GM13977 (cell line): ENCODE data around the gene LRRC74B.

Experiments
- DNase-seq: peaks from one replicate; pipeline ENCODE4 v3.0.0; 2012; ENCODE audit warnings: low spot score
- in situ Hi-C: fragments of 300-500 bp; cut with MboI; formaldehyde crosslinking; loops from one replicate; pipeline ENCODE4 v1.12.0; 2022; ENCODE audit warnings: low sequenced_read_pairs, low pct_unique_long_range_greater_than_20kb, mixed read lengths, inconsistent platforms; ENCODE audit not compliant: unreplicated experiment
- TF ChIP-seq, protein P1 (sequence below): IDR thresholded peaks from 2 replicates; pipeline ENCODE4 v1.5.1; 2012; ENCODE audit warnings: mild to moderate bottlenecking, control low read depth; ENCODE audit not compliant: insufficient read depth; ENCODE audit errors: extremely low read depth, missing control alignments

The LRRC74B gene

DNA sequence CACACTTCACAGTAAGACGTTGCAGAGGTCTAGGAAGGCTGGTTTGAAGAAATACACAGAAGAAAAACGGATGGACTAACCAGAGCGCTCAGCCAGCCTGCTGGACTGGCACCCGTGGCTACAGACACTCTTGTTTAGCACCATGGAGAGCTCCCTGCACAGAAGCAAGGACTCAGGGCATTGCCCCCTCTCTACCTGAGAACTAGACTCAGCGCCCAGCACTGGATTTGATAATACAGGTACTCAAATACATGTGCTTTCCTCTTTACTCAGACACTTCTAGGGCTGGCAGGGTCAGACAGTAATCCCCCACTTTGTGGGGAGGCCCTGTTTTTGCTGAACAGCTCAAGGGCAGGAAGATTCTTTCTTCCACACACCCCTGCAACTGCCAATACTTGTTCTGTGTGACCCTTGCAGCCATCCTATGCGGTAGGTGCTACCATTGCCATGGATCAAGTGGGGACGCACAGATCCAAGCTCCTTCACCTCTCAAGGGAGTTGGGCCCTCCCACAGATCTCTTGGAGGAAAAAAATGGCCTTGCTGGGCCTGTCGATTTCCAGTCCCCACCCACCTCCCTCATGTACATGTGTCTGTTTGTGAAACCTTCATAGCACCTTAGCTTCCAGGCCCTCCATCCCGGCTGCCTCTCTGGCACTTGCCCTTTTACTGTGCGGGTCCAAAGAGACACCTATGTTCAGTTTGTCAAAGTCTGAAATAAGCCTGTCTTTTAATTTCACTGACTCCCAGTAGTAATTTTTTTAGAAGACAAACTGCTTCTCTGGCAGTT, 35.9 kb upstream of the LRRC74B start:
- DNase-seq, result no peak
- in situ Hi-C loops, result no loop called here
- TF ChIP-seq, protein P1, sequence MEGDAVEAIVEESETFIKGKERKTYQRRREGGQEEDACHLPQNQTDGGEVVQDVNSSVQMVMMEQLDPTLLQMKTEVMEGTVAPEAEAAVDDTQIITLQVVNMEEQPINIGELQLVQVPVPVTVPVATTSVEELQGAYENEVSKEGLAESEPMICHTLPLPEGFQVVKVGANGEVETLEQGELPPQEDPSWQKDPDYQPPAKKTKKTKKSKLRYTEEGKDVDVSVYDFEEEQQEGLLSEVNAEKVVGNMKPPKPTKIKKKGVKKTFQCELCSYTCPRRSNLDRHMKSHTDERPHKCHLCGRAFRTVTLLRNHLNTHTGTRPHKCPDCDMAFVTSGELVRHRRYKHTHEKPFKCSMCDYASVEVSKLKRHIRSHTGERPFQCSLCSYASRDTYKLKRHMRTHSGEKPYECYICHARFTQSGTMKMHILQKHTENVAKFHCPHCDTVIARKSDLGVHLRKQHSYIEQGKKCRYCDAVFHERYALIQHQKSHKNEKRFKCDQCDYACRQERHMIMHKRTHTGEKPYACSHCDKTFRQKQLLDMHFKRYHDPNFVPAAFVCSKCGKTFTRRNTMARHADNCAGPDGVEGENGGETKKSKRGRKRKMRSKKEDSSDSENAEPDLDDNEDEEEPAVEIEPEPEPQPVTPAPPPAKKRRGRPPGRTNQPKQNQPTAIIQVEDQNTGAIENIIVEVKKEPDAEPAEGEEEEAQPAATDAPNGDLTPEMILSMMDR, result no peak

DNA sequence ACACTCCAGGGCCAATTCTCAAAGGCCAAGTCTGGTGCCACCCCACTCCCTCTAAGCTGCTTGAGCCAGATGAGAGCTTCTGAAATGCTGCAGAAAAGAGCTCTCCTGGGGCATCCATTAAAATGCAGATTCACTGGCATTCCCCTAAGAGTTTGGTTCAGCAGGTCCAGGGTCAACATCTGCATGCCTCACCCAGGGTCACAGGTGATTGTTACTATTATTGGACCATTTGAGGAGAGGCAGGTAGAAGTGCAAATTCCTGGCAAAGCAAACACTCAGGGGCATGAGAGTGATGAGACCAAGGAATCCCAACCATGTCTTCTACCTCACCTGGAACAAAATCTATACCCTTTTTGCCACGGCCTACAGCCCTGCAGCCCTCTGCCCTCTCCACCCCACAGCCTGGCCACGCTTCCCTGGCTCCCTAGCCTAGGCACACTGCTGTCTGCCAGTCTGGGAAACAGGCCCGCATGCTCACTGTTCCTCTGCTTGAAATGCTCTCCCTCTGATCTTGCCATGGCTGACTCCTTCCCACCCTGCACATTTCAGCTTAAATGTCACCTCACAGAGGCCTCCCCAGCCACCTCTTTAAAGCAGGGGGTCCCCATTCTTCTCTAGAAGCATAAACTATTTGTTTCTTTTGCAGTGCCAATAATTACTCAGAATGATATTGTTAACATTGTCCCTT, 35.2 kb upstream of the LRRC74B start:
- in situ Hi-C loops, result no loop called here
- DNase-seq, result no peak
- TF ChIP-seq, protein P1, result no peak

GRCh38 chr22:21012446-21013407, 33.0 kb upstream of the LRRC74B start:
- TF ChIP-seq, protein P1, result no peak
- DNase-seq, result no peak
- in situ Hi-C loops, result no loop called here

GRCh38 chr22:21013657-21014201, 32.0 kb upstream of the LRRC74B start:
- no peak for DNase-seq
- TF ChIP-seq, protein P1, result no peak
- in situ Hi-C loops, result no loop called here

DNA sequence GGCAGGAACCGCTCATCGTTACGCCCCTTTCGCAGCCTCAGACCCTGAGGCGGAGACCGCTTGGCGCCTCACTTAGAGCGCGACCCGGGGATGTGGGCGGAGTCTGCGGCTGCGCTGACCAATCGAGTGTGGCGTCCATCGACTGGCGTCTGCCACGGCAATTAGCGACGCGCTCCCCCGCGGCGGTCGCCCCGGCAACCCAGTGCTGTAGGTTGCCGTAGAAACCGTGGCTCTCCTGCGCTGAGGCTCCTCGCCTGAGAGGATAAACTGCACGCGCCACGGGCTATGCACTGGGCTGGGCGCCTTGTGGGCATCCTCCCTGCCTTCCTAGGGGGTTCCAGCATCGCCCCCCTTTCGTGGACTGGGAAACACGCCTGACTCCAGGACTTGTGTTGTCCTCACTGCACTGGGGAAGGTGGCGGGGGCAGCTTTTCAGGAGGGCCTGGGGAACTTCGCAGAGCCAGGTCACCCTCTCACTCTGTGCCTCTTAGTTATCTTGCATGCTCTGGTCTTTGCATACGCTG, 31.5 kb upstream of the LRRC74B start:
- peak; percentile 95 for DNase-seq
- TF ChIP-seq, protein P1, result no peak
- in situ Hi-C loops, result no loop called here
